A549 treated with CORT108297 at 1 μM for 4 hours (cell line): ENCODE results near the gene TMPRSS11D. TPM values are rescaled to one million over a fixed set of nuclear protein-coding genes. Genes with fewer than 3 reads are reported as not detected.

Experiments
- total RNA-seq: library from RNA; stranded (reverse); fragments of 200-300 nt; extraction: Qiagen RNA extraction; gene quantifications from 5 replicates; pipeline ENCODE4 v1.2.3, GENCODE V29; 2022

The TMPRSS11D gene, protein sequence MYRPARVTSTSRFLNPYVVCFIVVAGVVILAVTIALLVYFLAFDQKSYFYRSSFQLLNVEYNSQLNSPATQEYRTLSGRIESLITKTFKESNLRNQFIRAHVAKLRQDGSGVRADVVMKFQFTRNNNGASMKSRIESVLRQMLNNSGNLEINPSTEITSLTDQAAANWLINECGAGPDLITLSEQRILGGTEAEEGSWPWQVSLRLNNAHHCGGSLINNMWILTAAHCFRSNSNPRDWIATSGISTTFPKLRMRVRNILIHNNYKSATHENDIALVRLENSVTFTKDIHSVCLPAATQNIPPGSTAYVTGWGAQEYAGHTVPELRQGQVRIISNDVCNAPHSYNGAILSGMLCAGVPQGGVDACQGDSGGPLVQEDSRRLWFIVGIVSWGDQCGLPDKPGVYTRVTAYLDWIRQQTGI
- total RNA-seq: not detected in 5 replicates

DNA sequence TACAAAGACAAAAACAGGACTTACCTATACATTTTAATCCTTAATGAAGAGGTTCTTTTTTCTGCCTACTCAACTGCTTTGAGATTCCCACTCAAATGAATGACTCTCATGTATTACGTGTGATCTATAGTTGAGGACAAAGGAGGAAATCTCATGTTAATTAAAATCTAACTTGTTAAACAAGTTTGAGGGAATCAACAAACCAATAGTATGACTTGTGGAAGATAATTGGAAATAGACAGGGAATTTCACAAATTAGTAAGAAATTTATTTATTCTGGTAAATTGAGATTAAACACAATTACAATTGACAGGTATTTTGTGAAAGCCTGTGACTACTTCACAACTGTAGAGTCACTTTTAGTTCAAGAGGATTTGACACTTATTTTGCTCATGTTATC lies at the start of gene TMPRSS11D:
TMPRSS11D (minus strand) TSS at position 101 of the 400 bp plus-strand sequence; CDS start at position 32, 69 bp downstream.

Other genes with a start within 250 kb of the TMPRSS11D start
- gene UBA6, start 182.8 kb downstream of the TMPRSS11D start, total RNA-seq: 14.1 to 22.6 TPM (median 17.2 TPM) in 5 replicates
- not detected in 5 replicates for gene GNRHR, start 129.6 kb downstream of the TMPRSS11D start, total RNA-seq
- not detected in 5 replicates for gene TMPRSS11A, start 79.5 kb upstream of the TMPRSS11D start, total RNA-seq
- not detected in 5 replicates for gene TMPRSS11F, start 245.9 kb upstream of the TMPRSS11D start, total RNA-seq